Measurements from ENCODE around the gene TTC9B.

TTC9B gene

GRCh38 chr19:40243181-40243580 is 25.0 kb upstream of the TTC9B start:
- no peak overlapping the region for H3K27ac Mint-ChIP-seq
- peaks cover 15% of the 10 kb centered on the region for H3K36me3 Mint-ChIP-seq
- DNase-seq (ENCODE audit: low spot score in 2 of 2): no peak
- no peaks in the 10 kb centered on the region for H3K9me3 Mint-ChIP-seq
- no peak for ATAC-seq (ENCODE audit: low read depth)
- peaks cover 5% of the 10 kb centered on the region for H3K4me1 Mint-ChIP-seq
- H3K27me3 Mint-ChIP-seq: no peaks in the 10 kb centered on the region
- H3K4me3 Mint-ChIP-seq: no peak overlapping the region

- no peak for ATAC-seq (ENCODE audit: low read depth)
- no peak for DNase-seq (ENCODE audit: low spot score in 2 of 2)
- H3K36me3 Mint-ChIP-seq: peaks cover 18% of the 10 kb centered on the region
- H3K27me3 Mint-ChIP-seq: no peaks in the 10 kb centered on the region
- no peaks in the 10 kb centered on the region for H3K9me3 Mint-ChIP-seq
- no peak overlapping the region for H3K4me3 Mint-ChIP-seq
- H3K27ac Mint-ChIP-seq: no peak overlapping the region
- peaks cover 3% of the 10 kb centered on the region for H3K4me1 Mint-ChIP-seq
These were observed 24.3 kb upstream of the TTC9B start for GRCh38 chr19:40242480-40242879.

GRCh38 chr19:40241809-40242384 is 23.7 kb upstream of the TTC9B start:
- H3K4me1 Mint-ChIP-seq: peaks cover 3% of the 10 kb centered on the region
- H3K27me3 Mint-ChIP-seq: no peaks in the 10 kb centered on the region
- H3K4me3 Mint-ChIP-seq: no peak overlapping the region
- ATAC-seq (ENCODE audit: low read depth) (no peak), DNase-seq (ENCODE audit: low spot score in 2 of 2) (no peak)
- no peaks in the 10 kb centered on the region for H3K9me3 Mint-ChIP-seq
- H3K27ac Mint-ChIP-seq: no peak overlapping the region
- peaks cover 21% of the 10 kb centered on the region for H3K36me3 Mint-ChIP-seq

GRCh38 chr19:40241125-40241808 is 23.1 kb upstream of the TTC9B start:
- H3K4me1 Mint-ChIP-seq: peaks cover 3% of the 10 kb centered on the region
- no peak overlapping the region for H3K4me3 Mint-ChIP-seq
- ATAC-seq (ENCODE audit: low read depth): no peak
- no peaks in the 10 kb centered on the region for H3K9me3 Mint-ChIP-seq
- no peaks in the 10 kb centered on the region for H3K27me3 Mint-ChIP-seq
- no peak overlapping the region for H3K27ac Mint-ChIP-seq
- H3K36me3 Mint-ChIP-seq: peaks cover 20% of the 10 kb centered on the region
- DNase-seq (ENCODE audit: low spot score in 2 of 2): no peak

- no peak for DNase-seq (ENCODE audit: low spot score in 2 of 2)
- no peak for ATAC-seq (ENCODE audit: low read depth)
- no peaks in the 10 kb centered on the region for H3K27me3 Mint-ChIP-seq
- peaks cover 20% of the 10 kb centered on the region for H3K36me3 Mint-ChIP-seq
- no peak overlapping the region for H3K4me3 Mint-ChIP-seq
- peaks cover 3% of the 10 kb centered on the region for H3K4me1 Mint-ChIP-seq
- no peaks in the 10 kb centered on the region for H3K9me3 Mint-ChIP-seq
- no peak overlapping the region for H3K27ac Mint-ChIP-seq
These were observed 22.1 kb upstream of the TTC9B start for GRCh38 chr19:40240332-40240731.

GRCh38 chr19:40239415-40240226 is 21.4 kb upstream of the TTC9B start:
- no peaks in the 10 kb centered on the region for H3K4me1 Mint-ChIP-seq
- DNase-seq (ENCODE audit: low spot score in 2 of 2) (no peak), ATAC-seq (ENCODE audit: low read depth) (no peak)
- no peak overlapping the region for H3K27ac Mint-ChIP-seq
- no peaks in the 10 kb centered on the region for H3K27me3 Mint-ChIP-seq
- no peak overlapping the region for H3K4me3 Mint-ChIP-seq
- no peaks in the 10 kb centered on the region for H3K9me3 Mint-ChIP-seq
- H3K36me3 Mint-ChIP-seq: peaks cover 22% of the 10 kb centered on the region

GRCh38 chr19:40238775-40239174 is 20.6 kb upstream of the TTC9B start:
- Mint-ChIP-seq H3K4me3 (no peak overlapping the region), H3K36me3 (peaks cover 28% of the 10 kb centered on the region), H3K9me3 (no peaks in the 10 kb centered on the region), H3K4me1 (peaks cover 2% of the 10 kb centered on the region), H3K27ac (no peak overlapping the region), H3K27me3 (no peaks in the 10 kb centered on the region)
- no peak for ATAC-seq (ENCODE audit: low read depth)
- no peak for DNase-seq (ENCODE audit: low spot score in 2 of 2)

- H3K27me3 Mint-ChIP-seq: no peaks in the 10 kb centered on the region
- no peak for DNase-seq (ENCODE audit: low spot score in 2 of 2)
- no peak overlapping the region for H3K27ac Mint-ChIP-seq
- peaks cover 2% of the 10 kb centered on the region for H3K4me1 Mint-ChIP-seq
- H3K36me3 Mint-ChIP-seq: peaks cover 25% of the 10 kb centered on the region
- no peaks in the 10 kb centered on the region for H3K9me3 Mint-ChIP-seq
- H3K4me3 Mint-ChIP-seq: no peak overlapping the region
- ATAC-seq (ENCODE audit: low read depth): no peak
These were observed 19.6 kb upstream of the TTC9B start for GRCh38 chr19:40237791-40238190.

- no peaks in the 10 kb centered on the region for H3K27me3 Mint-ChIP-seq
- DNase-seq (ENCODE audit: low spot score in 2 of 2) (no peak), ATAC-seq (ENCODE audit: low read depth) (no peak)
- H3K4me3 Mint-ChIP-seq: no peak overlapping the region
- H3K4me1 Mint-ChIP-seq: peaks cover 2% of the 10 kb centered on the region
- peaks cover 22% of the 10 kb centered on the region for H3K36me3 Mint-ChIP-seq
- no peak overlapping the region for H3K27ac Mint-ChIP-seq
- no peaks in the 10 kb centered on the region for H3K9me3 Mint-ChIP-seq
These were observed 18.2 kb upstream of the TTC9B start for GRCh38 chr19:40236366-40236765.

GRCh38 chr19:40236026-40236355 is 17.8 kb upstream of the TTC9B start:
- Mint-ChIP-seq H3K9me3 (no peaks in the 10 kb centered on the region), H3K27me3 (no peaks in the 10 kb centered on the region), H3K4me3 (no peak overlapping the region), H3K4me1 (peaks cover 4% of the 10 kb centered on the region), H3K36me3 (peaks cover 19% of the 10 kb centered on the region), H3K27ac (no peak overlapping the region)
- ATAC-seq (ENCODE audit: low read depth) (no peak), DNase-seq (ENCODE audit: low spot score in 2 of 2) (no peak)

GRCh38 chr19:40235238-40236025 is 17.2 kb upstream of the TTC9B start:
- H3K27ac Mint-ChIP-seq: no peak overlapping the region
- H3K27me3 Mint-ChIP-seq: no peaks in the 10 kb centered on the region
- peaks cover 18% of the 10 kb centered on the region for H3K36me3 Mint-ChIP-seq
- no peak for ATAC-seq (ENCODE audit: low read depth)
- DNase-seq (ENCODE audit: low spot score in 2 of 2): no peak
- no peaks in the 10 kb centered on the region for H3K9me3 Mint-ChIP-seq
- no peak overlapping the region for H3K4me3 Mint-ChIP-seq
- H3K4me1 Mint-ChIP-seq: peaks cover 4% of the 10 kb centered on the region

- Mint-ChIP-seq H3K27ac (no peak overlapping the region), H3K9me3 (no peaks in the 10 kb centered on the region), H3K4me3 (no peak overlapping the region), H3K27me3 (no peaks in the 10 kb centered on the region), H3K36me3 (peaks cover 18% of the 10 kb centered on the region), H3K4me1 (peaks cover 4% of the 10 kb centered on the region)
- no peak for ATAC-seq (ENCODE audit: low read depth)
- DNase-seq (ENCODE audit: low spot score in 2 of 2): no peak
These were observed 16.4 kb upstream of the TTC9B start for GRCh38 chr19:40234429-40235237.

- DNase-seq (ENCODE audit: low spot score in 2 of 2): no peak
- Mint-ChIP-seq H3K36me3 (peaks cover 18% of the 10 kb centered on the region), H3K4me1 (peaks cover 7% of the 10 kb centered on the region), H3K27ac (no peak overlapping the region), H3K9me3 (no peaks in the 10 kb centered on the region), H3K4me3 (no peak overlapping the region), H3K27me3 (no peaks in the 10 kb centered on the region)
- no peak for ATAC-seq (ENCODE audit: low read depth)
These were observed 15.7 kb upstream of the TTC9B start for GRCh38 chr19:40233811-40234389.
